ENCODE data around the gene XPO1.
A peak's percentile ranks its signal among the peaks of the same experiment; 100 is the strongest.
"Not testable (repeated sequence)": the region's sequence is repeated elsewhere in the genome, so short reads cannot be mapped to it uniquely, and the experiment has no call there.

Gene XPO1

GRCh38 chr2:61463769-61464475 is 74.2 kb downstream of the XPO1 start:
- DNase-seq: no peak

GRCh38 chr2:61461404-61461803 is 76.8 kb downstream of the XPO1 start:
- no peak for DNase-seq

DNA sequence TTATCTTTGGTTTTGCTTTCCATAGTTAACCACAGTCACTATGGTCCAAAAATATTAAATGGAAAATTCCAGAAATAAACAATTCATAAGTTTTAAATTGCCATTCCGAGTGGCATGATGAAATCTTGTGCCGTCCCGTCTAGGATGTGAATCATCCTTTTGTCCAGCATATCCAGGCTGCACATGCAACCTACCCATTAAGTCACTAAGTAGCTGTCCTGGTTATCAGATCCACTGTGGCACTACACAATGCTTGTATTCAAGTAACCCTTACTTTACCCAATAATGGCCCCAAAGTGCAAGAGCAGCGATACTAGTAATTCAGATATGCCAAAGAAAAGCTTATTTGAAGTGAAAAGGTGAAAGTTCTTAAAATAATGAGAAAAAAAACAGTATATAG is 78.0 kb downstream of the XPO1 start:
- DNase-seq: no peak

GRCh38 chr2:61456746-61457420 is 81.3 kb downstream of the XPO1 start:
- DNase-seq: no peak

- no peak for DNase-seq
These were observed 81.9 kb downstream of the XPO1 start for GRCh38 chr2:61456070-61456745.

DNA sequence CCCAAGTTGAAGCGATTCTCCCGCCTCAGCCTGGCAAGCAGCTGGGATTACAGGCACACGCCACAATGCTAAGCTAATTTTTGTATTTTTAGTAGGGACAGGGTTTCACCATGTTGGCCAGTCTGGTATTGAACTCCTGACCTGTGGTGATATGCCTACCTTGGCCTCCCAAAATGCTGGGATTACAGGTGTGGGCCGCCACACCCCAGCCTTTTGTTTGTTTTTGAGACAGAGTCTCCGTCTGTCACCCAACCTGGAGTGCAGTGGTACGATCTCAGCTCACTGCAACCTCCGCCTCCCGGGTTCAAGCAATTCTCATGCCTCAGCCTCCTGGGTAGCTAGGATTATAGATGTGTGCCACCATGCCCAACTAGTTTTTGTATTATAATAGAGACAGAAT is 83.2 kb downstream of the XPO1 start:
- not testable (repeated sequence) for DNase-seq

DNA sequence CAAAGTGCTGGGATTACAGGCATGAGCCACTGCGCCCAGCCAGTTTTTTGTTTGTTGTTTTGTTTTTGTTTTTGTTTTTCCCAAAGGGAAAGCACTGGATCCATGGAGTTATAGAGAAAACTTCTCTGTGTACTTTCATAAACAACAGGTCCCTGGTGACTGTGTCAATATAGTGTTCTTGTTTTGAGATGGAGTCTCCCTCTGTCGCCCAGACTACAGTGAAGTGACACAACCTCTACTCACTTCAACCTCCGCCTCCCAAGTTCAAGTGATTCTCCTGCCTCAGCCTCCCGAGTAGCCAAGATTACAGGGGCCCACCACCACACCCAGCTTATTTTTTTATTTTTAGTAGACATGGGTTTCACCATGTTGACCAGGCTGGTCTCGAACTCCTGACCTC is 83.8 kb downstream of the XPO1 start:
- no peak for DNase-seq

DNA sequence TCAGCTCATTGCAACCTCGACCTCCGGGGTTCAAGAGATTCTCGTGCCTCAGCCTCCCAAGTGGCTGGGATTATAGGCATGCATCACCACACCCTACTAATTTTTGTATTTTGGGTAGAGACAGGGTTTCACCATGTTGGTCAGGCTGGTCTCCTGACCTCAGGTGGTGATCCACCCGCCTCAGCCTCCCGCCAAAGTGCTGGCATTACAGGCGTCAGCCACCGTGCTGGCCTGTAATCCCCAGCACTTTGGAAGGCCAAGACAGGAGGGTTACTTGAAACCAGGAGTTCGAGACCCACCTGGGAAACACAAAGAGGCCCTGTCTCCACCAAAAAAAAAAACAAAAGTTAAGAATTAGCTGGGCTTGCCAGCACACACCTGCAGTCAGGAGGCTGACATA is 85.8 kb downstream of the XPO1 start:
- no peak for DNase-seq

DNA sequence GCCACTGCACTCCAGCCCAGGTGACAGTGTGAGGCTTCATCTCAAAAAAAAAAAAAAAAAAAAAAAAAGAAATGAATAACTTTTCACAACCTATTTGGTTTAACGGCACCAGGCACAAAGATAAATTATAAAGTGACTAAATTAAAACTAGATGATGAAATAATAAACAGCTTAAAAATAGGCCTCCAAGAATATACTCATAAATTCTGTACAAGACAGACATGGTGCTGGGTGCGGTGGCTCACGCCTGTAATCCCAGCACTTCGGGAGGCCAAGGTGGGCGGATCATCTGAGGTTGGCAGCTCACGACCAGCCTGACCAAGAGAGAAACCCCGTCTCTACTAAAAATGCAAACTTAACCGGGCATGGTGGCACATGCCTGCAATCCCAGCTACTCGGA is 87.0 kb downstream of the XPO1 start:
- no peak for DNase-seq

GRCh38 chr2:61450144-61450543 is 88.0 kb downstream of the XPO1 start:
- no peak for DNase-seq

- DNase-seq: no peak
These were observed 89.9 kb downstream of the XPO1 start for GRCh38 chr2:61448229-61448628.

GRCh38 chr2:61446971-61447370 is 91.2 kb downstream of the XPO1 start:
- DNase-seq: not testable (repeated sequence)

GRCh38 chr2:61443342-61444041 is 94.7 kb downstream of the XPO1 start:
- DNase-seq: no peak

GRCh38 chr2:61439241-61440002 is 98.7 kb downstream of the XPO1 start:
- peak; percentile 72 for DNase-seq

DNA sequence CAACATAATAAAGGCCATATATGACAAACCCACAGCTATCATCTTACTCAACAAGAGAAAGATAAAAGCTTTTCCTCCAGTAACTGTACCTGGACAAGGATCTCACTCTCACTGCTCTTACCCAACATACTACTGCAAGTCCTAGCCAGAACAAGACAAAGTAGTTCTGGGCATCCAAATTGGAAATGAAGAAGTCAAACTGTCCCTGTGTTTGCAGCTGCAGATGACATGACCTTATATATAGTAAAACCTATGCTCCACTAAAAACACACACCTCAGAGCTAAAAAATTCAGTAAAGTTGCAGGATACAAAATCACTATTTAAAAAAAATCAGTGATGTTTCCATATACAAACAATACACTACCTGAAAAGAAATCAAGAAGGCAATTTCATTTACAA is 99.5 kb downstream of the XPO1 start:
- no peak for DNase-seq

DNA sequence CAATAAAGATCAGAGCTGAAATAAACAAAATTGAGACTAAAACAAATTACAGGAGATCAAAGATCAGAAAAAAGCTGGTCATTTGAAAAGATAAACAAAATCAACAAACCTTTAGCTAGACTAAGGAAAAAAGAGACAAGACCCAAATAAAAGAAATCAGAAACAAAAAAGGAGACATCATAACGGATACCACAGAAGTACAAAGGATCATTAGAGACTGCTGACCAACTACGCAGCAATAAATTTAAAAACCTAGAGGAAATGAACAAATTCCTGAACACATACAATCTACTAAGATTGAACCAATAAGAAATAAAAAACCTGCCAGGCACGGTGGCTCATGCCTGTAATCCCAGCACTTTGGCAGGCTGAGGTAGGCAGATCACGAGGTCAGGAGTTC is 101.0 kb downstream of the XPO1 start:
- no peak for DNase-seq

GRCh38 chr2:61436092-61436491 is 102.1 kb downstream of the XPO1 start:
- DNase-seq: no peak

- no peak for DNase-seq
These were observed 102.9 kb downstream of the XPO1 start for GRCh38 chr2:61435291-61435690.

GRCh38 chr2:61434314-61434713 is 103.8 kb downstream of the XPO1 start:
- no peak for DNase-seq

DNA sequence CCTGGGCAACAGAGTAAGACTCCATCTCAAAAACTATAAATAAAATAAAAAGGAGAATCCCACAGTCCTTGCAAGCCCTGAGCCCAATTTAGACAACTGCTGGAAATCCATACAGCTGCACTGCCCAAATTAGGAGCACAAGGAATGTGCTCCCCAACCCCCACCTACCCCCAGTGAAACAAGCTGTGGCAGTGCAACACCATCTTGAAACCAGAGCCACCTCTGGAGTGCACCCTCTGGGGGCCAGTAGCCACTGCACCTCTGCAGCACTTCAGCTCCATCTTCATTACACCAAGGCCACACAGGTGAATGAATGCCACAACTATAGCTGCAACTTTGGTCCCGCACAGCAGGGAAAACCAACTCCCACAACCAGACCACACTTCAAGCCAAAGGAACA is 104.5 kb downstream of the XPO1 start:
- DNase-seq: no peak

GRCh38 chr2:61432990-61433389 is 105.2 kb downstream of the XPO1 start:
- DNase-seq: no peak

DNA sequence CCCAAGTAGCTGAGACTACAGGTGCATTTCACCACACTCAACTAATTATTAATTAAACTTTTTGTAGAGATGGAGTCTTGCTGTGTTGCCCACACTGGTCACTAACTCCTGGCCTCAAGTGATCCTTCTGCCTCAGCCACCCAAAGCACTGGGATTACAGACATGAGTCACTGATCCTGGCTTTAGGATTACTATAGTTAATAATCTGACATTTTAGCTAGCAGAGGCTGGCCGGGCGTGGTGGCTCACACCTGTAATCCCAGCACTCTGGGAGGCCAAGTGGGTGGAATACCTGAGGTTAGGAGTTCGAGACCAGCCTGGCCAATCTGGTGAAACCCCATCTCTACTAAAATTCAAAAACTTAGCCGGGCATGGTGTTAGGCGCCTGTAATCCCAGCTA is 106.8 kb downstream of the XPO1 start:
- DNase-seq: no peak

Measured in NCI-H2029 (cell line).